T follicular helper cell (primary cell): ENCODE results near the gene TBC1D14.
A peak's percentile ranks its signal among the peaks of the same experiment; 100 is the strongest.

ENCODE experiments used
- DNase-seq: peaks from one replicate; pipeline ENCODE4 v3.0.0-alpha.2; 2020; ENCODE audit warnings: low read depth

Gene TBC1D14

DNA sequence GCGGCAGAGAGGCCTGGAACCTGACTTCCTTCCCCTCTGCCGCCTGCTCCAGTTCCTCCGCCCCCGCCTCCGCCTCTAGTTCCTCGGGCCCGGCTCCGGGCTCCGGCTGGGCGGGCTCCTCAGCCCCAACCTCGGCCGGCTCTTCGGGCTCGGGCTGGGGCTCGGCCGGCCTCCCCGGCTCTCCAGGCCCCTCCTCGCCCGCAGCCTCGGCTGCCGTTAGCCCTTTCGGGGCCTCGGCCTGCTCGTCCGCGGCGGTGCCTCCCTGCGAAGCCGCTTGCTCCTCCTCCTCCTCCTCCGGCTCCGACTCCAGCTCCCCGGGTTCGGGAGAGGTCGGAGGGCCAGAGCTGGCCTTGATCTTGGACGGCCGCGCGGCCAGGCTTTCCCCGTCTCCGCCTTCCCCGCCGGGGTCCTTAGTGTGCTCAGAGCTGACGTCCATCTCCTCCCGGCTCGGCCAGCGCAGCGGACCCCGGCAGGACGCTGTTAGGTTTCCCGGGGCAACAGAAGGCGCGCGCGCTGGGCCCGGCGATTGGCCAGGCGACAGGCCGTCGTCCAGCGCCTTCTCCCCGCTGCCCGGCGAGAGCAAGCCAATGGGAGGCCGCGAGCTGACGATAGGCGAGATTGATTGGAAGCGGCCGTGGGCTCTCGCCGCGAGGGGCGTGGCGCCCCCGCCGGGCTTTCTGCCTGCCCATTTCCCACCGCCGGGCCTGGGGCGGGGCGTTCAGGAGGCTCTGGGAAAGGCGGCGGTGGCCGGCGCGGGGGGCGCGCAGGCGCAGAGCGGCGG is 133.1 kb downstream of the TBC1D14 start:
- DNase-seq: peak; percentile 81

- DNase-seq: peak; percentile 41
Measured at GRCh38 chr4:7043284-7044136, 133.9 kb downstream of the TBC1D14 start, which contains the start of gene TADA2B. TSS of gene TADA2B (plus strand) at chr4:7043372. CDS start at chr4:7043580, 208 bp downstream.

DNA sequence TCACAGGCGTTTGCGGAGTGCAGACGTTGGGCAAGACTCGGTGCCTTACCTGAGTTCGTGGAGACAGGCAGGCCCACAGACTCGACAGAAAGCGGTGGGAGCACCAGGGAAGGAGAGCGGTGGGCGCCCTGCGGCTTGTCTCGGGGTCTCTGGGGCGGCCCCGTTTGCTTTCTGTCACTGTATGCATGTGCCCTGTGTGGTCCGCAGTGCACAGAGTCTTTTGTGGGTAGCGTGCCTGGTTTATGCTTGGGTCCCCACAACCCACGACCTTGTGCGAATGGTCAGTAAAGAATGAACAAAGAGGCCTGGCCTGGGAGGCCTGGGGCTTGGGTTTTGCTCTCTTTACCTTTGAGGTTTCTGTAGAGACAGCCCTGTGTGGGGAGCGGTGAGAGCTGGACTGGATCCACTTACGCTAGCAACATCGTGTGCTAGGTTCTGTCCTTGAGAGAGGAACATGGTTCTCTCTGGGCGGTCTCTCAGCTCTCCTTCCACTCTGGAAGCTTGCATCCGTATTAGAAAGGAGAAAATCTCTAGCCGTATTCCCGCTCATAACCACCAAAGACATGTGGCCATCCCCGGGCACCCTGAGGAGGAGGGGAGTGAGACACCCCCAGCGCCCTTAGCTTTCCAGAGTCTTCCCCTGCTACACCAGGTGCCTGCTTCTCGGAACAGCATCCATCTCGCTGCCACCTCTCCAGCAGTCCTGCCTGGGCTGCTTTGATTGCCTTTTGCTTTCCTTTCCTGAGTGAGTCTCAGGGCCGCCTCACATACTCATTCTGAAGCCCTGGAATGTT is 134.7 kb downstream of the TBC1D14 start:
- DNase-seq: no peak

DNA sequence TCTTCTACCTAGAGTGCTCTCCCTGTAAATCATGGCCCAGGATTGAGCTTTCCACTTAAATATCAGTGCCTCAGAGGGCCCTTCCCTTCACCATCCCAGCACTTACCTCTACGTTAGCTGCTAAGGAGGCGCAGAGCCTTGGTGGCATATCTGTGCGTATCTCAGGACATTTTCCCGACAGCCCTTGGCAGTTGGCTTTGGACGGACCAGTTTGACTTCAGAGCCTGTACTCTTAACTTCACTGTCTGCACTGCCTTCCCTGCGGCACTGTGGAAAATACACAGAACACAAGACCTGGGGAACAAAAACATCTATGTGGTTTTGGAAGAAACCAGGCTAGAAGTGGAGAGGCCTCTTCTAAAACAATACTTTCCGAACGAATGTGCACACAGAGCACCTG is 135.9 kb downstream of the TBC1D14 start:
- no peak for DNase-seq

DNA sequence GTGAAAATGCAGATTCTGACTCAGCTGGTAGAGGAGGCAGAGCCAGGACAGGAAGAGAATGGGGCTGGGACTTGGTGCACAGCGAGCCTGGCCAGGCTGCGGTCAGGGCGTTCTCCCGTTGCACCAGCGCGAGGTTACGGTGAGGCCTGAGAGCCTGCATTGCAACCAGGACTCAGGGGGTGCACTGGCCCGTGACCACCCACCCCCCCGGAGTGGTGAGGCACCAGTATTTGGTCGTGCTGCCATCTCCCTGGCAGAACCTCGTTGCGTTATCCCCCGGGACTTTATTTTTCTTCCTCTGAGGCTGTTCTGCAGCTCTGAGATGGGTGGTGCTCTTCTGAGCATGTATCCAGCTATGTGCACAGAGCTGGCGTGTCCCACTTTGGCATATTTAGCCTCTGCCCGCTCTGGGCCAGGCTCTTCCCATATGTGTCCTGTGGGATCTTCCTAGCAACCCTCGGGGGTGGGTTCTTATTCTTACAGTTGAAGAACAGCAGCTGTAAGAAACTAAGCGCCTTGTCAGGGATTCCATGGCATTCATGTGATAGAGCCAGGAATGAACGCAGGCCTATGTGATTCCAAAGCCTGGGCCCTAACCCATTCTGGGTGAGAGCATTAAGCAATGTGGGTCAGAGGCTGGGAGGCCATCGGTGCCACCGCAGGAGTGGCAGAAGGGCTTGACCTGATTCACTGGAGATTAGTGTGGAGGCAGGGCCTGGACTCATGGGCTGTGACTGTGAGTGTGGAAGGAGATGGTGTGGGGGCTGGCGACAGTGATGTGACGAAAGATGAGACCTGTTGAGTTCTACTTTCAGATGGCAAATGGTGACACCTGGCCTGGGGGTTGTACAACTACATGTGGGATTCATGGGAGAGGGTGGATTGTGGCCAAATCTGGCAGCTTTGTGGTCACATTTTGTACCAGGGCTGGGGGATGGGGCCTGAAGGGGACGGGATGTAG is 136.6 kb downstream of the TBC1D14 start:
- DNase-seq: no peak

GRCh38 chr4:7046971-7047370 is 137.3 kb downstream of the TBC1D14 start:
- DNase-seq: no peak

DNA sequence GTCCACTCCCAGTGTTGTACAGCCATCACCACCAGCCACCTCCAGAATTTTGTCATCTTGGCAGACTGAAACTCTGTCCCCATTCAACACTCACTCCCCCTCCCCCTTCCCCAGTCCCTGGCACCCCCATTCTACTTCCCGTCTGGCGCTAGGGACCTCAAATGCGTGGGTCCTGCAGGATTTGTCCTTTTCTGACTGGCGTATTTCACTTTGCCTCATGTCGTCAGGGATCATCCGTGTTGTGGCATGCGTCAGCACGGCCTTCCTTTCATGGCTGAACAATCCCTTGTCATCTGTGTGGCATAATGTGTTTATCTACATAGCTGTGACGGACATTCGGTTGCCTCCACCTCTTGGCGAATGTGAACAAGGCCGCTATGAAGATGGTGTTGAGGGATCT is 139.0 kb downstream of the TBC1D14 start:
- DNase-seq: no peak

DNA sequence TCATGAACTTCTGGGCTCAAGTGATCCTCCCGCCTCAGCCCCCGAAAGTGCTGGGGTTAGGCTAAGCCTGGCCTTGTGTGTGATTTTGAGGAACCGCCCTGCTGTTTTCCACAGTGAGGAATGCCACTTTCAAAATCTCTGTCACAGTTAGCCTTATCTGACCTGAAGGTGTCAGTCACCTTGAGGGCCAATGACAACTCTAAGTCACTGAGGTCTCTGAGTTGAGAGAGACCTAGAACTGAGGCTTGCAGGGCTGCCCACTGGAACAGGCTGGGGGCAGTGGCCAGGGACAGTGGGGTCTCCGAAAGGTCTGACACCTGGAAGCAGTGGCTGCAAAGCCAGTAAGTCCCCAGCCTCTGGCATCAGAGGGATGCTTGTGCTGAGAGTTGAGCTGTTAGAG is 139.7 kb downstream of the TBC1D14 start:
- no peak for DNase-seq

DNA sequence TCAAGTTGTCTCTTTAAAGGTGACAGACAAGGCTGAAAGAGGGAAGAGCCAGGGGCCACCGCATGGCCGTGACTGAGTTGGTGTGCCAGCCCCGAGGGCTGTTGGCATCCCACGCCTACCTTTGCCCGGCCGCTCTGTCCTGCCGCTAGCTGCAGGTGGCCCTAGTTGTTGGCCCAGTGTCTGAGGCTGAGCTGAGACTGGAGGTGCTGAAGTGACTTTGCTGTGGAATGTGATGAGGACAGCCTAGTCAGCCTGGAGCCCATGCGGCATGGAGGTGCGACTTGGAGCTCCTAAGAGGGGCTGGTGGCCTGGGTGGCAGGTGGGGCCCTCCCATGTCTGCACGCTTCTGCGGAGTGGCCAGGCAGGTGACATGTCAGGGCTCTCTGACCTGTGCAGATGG is 140.1 kb downstream of the TBC1D14 start:
- DNase-seq: no peak

GRCh38 chr4:7050481-7051143 is 141.0 kb downstream of the TBC1D14 start:
- no peak for DNase-seq

DNA sequence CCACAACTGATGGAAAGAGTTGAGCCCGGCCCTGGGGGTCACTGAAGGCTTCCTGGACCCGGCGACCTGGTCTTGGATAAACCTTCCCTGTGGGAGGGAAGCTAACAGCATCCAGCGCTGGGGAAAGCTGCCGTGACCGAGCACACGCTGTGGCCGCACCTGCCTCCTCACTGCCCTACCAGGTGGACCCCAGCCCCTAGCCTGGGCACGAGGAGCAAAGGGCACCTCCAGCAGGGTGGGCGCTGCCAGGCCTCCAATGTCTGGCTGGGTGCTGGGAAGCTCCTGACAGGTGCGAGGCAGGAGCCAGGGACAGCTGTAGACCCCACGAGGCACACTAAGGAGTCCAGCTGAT is 141.5 kb downstream of the TBC1D14 start:
- no peak for DNase-seq

DNA sequence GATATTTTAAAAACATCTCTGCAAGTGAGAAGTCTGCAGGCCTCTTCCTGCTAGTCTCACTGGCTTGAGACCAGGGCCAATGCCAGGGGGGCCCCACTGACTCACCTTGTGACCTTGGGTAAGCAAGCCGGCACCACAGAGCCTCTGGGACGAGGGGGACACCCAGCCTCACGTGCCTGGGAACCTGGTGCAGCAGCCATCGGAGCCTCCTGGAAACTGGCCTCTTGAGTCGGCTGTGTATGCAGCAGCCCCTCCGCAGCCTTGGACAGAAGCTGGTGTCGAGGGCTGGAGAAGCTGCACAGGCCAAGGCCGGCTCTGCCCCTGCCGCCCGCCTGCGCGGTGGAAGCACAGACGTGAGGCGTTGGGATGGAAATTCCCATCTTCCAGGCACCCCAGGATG is 142.3 kb downstream of the TBC1D14 start:
- DNase-seq: no peak

- no peak for DNase-seq
Measured at GRCh38 chr4:7052313-7052712, 142.7 kb downstream of the TBC1D14 start.

DNA sequence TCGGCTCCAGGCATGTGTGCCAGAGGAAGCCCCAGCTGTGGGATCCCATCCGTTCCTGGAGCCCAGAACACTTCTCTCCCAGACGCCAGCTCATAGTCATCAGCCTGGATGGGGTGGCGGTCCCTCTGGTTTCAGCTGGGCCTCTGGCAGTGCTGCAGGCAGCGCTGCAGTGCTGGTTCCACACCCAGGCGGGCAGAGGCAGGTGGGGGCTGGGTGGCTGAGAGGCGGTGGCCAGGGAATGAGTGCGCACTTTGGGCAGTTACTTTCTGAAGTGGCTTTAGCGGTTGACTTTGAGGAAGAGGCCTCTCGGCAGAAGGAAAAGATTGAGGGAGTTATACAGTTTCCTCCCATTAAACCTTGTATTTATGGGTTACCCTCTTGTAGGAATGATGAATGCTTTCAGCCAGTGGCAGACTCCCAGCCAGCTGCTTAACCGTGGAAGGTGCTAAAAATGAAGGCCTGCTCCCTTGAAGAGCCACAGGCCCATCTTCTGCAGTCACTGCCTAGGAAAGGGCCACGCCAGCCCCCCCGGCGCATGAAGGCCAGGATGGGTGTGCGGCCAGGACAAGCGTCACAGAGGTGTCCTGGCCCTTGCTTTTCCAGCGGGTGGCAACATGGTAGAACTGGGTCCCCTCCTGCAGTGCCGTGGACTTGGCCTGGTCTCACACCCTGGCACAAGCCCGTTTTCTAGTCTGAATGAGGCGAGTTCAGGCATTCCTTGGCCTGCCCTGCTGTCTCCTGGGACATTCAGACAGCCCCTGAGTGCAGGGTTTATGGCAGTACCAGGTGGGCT is 143.5 kb downstream of the TBC1D14 start:
- no peak for DNase-seq

DNA sequence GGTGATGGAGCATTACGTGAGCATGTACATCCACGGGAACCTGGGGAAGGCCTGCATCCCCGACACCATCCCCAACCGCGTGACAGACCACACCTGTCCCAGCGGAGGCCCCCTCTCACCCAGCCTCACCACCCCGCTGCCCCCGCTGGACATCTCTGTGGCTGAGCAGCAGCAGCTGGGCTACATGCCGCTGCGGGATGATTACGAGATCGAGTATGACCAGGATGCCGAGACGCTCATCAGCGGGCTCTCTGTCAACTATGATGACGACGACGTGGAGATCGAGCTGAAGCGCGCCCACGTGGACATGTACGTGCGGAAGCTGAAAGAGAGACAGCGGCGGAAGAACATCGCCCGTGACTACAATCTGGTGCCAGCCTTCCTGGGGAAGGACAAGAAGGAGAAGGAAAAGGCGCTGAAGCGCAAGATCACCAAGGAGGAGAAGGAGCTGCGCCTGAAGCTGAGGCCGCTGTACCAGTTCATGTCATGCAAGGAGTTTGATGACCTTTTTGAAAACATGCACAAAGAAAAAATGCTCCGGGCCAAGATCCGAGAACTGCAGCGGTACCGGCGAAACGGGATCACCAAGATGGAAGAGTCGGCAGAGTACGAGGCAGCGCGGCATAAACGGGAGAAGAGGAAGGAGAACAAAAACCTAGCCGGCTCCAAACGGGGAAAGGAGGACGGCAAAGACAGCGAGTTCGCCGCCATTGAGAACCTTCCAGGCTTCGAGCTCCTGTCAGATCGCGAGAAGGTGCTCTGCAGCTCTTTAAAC is 144.7 kb downstream of the TBC1D14 start:
- no peak for DNase-seq

- no peak for DNase-seq
Measured at GRCh38 chr4:7055111-7055989, 145.7 kb downstream of the TBC1D14 start.

DNA sequence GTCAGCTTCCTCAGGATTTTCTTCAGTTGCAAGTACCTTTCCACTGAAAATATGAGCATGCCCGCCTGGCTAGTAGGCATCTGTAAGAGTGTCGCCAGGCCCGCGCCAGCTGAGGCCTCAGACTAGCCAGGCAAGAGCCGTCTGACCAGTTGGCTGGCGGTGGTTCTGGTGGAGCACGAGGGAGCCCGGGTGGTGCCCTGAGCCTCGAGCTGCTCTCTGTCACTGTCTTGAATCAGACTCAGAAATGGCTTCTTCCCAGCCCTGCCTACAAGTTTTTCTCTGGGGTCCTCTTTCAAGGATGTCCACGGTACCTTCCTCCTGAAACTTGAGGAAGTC is 146.3 kb downstream of the TBC1D14 start:
- DNase-seq: no peak

DNA sequence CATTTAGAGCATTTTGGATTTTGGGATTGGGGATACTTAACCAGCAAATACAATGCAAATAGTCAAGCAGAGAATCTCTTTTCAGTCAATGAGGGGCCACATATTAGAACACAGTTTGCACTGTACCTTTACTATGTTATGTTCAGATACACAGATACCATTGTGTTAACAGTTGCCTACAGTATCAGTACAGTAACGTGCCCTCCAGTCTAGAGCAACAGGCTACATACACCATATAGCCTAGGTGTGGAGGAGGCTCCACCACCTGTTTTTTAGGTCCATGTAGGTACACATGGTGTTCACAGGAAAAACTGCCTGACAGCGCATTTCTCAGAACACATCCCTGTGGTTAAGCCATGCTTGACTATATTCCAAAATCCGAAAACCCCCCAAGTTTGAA is 149.2 kb downstream of the TBC1D14 start:
- DNase-seq: no peak
